Upper lobe of left lung (tissue), 6 donors: ENCODE data around the gene CALHM2. TPM values are rescaled to one million over a fixed set of nuclear protein-coding genes. Genes with fewer than 3 reads are reported as not detected.

Experiments used
- ATAC-seq, 2 donors: fragments of 200-7000 bp; cut with Tn5 transposase; one replicate each; pipeline ENCODE4 v1.9.1; 2022; ENCODE audit warnings: mild to moderate bottlenecking in 2 of 2, moderate library complexity in 2 of 2; ENCODE audit not compliant: low FRiP score in 2 of 2
- DNase-seq, 2 donors: peaks; one replicate each; pipeline ENCODE4 v3.0.0-alpha.2; 2019 to 2020
- H3K27ac ChIP-seq, 4 donors: fragments of 200-600 bp; sonication (generic); one replicate each; pipeline ENCODE4 v1.5.1; 2016 to 2019
- H3K27me3 ChIP-seq, 4 donors: fragments of 200-600 bp; sonication (generic); one replicate each; pipeline ENCODE4 v1.5.1; 2017 to 2019
- H3K36me3 ChIP-seq, 4 donors: fragments of 200-600 bp; sonication (generic); one replicate each; pipeline ENCODE4 v1.5.1; 2016 to 2019
- H3K4me1 ChIP-seq, 4 donors: fragments of 200-600 bp; sonication (generic); one replicate each; pipeline ENCODE4 v1.5.1; 2018 to 2019
- H3K4me3 ChIP-seq, 4 donors: fragments of 200-600 bp; sonication (generic); one replicate each; pipeline ENCODE4 v1.5.1; 2017 to 2019; ENCODE audit warnings: mild to moderate bottlenecking in 2 of 4, moderate library complexity in 1 of 4
- H3K9me3 ChIP-seq, 4 donors: fragments of 200-600 bp; sonication (generic); one replicate each; pipeline ENCODE4 v1.5.1; 2018 to 2019
- EP300 ChIP-seq, 4 donors: sonication (generic); formaldehyde crosslinking; IDR thresholded peaks; one replicate each; pipeline ENCODE4 v1.5.1; 2017; ENCODE audit warnings: antibody characterized with exemption in 4 of 4, control low read depth in 2 of 4
- POLR2A ChIP-seq, 4 donors: fragments of 450-650 bp; IDR thresholded peaks; one replicate each; pipeline ENCODE4 v1.5.1; 2016 to 2017; ENCODE audit warnings: antibody characterized with exemption in 4 of 4, mild to moderate bottlenecking in 2 of 4
- POLR2AphosphoS5 ChIP-seq, 2 donors: sonication (generic); formaldehyde crosslinking; IDR thresholded peaks; one replicate each; pipeline ENCODE4 v1.5.1; 2017; ENCODE audit warnings: antibody characterized with exemption in 2 of 2
- WGBS, 2 donors: methylation state at CpG; one replicate each; pipeline ENCODE4 v1.1.5; 2017 to 2018; 5-methylcytosine and 5-hydroxymethylcytosine counted together
- total RNA-seq, 6 donors: library from RNA; depleted of rRNA in 4 of 6; stranded (reverse); fragments of >200 nt in 4 of 6; gene quantifications; one replicate each; pipeline versions ENCODE4 v1.1.0 to v1.2.1, GENCODE V29; 2016 to 2021
- TF ChIP-seq, protein P1 (sequence below), 6 experiments: fragments of 450-650 bp in 4 of 6; fragments of 200-600 bp in 2 of 6; sonication (generic) in 2 of 6; IDR thresholded peaks; one replicate each; pipeline ENCODE4 v1.5.1; 2016 to 2019; ENCODE audit warnings: antibody characterized with exemption in 6 of 6
- donor health status: DM: no; HTN: no; CAD: no; lungs with moderate emphysema.
- donor health status: DM: no; HTN: yes; CAD: no; lungs with severe emphysema.

The CALHM2 gene
- total RNA-seq, 6 donors from 2014 or later = 25.6 to 56.8 (median 40.5) TPM

DNA sequence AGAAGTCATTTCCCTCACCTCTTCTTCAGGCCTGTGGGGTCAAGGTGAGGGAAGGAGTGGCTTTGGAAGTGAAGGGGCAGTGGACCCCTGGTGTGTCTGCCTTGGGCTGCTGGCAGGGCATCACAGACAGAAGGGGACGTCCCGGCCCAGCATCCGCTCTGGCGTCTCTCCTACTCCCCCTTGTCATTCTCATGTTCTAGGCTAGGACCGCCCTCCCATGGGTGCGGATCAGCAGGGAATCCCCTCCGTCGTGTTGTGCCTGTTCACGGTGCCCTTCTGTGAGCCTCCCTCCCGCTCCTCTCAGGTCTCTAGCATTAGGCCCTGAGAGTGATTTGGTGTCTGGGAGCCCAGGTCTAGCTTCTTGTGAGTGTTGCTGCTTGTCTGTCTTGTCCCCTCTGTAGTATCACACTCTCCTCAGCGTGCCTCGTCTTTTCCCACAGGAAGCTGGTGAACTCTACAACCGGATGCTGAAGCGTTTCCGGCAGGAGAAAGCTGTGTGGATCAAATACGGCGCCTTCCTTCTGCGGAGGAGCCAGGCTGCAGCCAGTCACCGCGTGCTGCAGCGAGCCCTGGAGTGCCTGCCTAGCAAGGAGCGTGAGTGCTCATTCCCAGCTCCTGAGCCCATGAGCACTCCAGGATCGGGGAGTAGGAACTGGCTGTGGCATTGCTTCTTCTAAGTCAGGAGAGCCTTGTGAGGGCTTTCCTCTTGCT is 8.5 kb downstream of the CALHM2 start:
- WGBS, 2 donors = 87 to 92% methylated on average over 21 to 23 of the region's 23 CpGs
- Histone ChIP-seq H3K4me1 (peaks cover 0 to 18% (median 9%) of the 10 kb centered on the region in 4 donors), H3K36me3 (peaks cover 25 to 98% (median 88%) of the 10 kb centered on the region in 4 donors), H3K27ac (peak overlapping the region in 3 of 4 donors; percentile 9 to 43 (median 13)), H3K9me3 (no peaks in the 10 kb centered on the region), H3K4me3 (no peak overlapping the region), H3K27me3 (no peaks in the 10 kb centered on the region)
- DNase-seq (no peak), ATAC-seq (no peak)
- no peak for TF ChIP-seq EP300 (IDR thresholded peaks at IDR 0.05)
- TF ChIP-seq, protein P1, sequence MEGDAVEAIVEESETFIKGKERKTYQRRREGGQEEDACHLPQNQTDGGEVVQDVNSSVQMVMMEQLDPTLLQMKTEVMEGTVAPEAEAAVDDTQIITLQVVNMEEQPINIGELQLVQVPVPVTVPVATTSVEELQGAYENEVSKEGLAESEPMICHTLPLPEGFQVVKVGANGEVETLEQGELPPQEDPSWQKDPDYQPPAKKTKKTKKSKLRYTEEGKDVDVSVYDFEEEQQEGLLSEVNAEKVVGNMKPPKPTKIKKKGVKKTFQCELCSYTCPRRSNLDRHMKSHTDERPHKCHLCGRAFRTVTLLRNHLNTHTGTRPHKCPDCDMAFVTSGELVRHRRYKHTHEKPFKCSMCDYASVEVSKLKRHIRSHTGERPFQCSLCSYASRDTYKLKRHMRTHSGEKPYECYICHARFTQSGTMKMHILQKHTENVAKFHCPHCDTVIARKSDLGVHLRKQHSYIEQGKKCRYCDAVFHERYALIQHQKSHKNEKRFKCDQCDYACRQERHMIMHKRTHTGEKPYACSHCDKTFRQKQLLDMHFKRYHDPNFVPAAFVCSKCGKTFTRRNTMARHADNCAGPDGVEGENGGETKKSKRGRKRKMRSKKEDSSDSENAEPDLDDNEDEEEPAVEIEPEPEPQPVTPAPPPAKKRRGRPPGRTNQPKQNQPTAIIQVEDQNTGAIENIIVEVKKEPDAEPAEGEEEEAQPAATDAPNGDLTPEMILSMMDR (IDR thresholded peaks at IDR 0.05) = no peak
- TF ChIP-seq POLR2AphosphoS5 (IDR thresholded peaks at IDR 0.05) = no peak
- TF ChIP-seq POLR2A (IDR thresholded peaks at IDR 0.05) = no peak

DNA sequence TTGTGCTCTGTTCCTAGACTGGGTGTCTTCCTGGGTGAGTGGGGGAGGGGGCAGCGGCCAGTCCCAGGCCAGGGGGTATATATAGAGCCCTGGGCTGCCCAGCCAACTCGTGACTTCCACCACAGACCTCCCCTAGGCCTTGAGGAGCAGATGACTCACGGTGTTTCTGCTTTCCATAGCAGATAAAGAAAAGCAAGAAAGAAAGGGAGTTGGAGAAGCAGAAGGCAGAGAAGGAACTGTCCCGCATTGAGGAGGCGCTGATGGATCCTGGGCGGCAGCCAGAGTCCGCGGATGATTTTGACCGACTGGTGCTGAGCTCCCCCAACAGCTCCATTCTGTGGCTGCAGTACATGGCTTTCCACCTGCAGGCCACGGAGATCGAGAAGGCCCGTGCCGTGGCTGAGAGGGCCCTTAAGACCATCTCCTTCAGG is 10.1 kb downstream of the CALHM2 start:
- TF ChIP-seq POLR2A (IDR thresholded peaks at IDR 0.05) (peak in 1 of 4 donors; percentile 18), EP300 (IDR thresholded peaks at IDR 0.05) (no peak), POLR2AphosphoS5 (IDR thresholded peaks at IDR 0.05) (no peak)
- TF ChIP-seq, protein P1 (IDR thresholded peaks at IDR 0.05) = no peak
- Histone ChIP-seq H3K27ac (peak overlapping the region in 1 of 4 donors; percentile 43), H3K4me1 (peaks cover 0 to 12% (median 9%) of the 10 kb centered on the region in 4 donors), H3K27me3 (no peaks in the 10 kb centered on the region), H3K9me3 (no peaks in the 10 kb centered on the region), H3K4me3 (no peak overlapping the region), H3K36me3 (peaks cover 37 to 99% (median 93%) of the 10 kb centered on the region in 4 donors)
- WGBS, 2 donors = 87 to 94% methylated on average over 11 to 12 of the region's 13 CpGs
- ATAC-seq = peak in 1 of 2 donors; percentile 65
- DNase-seq = no peak

DNA sequence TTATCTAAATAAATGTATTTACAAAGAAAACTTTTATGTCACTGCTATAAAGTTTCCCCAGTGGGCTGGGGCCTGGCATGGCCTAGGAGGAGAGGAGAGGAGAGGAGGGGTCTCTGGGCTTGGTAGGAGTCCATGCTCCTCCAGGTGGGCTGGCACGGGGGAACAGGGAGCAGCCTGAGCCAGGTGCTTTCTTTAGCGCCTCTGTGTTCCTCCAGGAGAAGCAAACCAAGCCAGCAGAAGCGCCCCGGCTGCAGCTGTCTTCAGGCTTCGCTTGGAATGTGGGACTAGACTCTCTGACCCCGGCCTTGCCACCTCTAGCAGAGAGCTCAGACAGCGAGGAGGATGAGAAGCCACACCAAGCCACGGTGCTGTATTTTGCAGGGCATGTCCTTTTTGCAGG is 10.6 kb downstream of the CALHM2 start:
- ATAC-seq = no peak
- H3K27me3 ChIP-seq = no peaks in the 10 kb centered on the region
- no peak overlapping the region for H3K4me3 ChIP-seq
- peaks cover 38 to 98% (median 93%) of the 10 kb centered on the region in 4 donors for H3K36me3 ChIP-seq
- TF ChIP-seq POLR2A (IDR thresholded peaks at IDR 0.05) = no peak
- no peak for DNase-seq
- H3K4me1 ChIP-seq = peaks cover 0 to 11% (median 8%) of the 10 kb centered on the region in 4 donors
- peak overlapping the region in 1 of 4 donors; percentile 43 for H3K27ac ChIP-seq
- H3K9me3 ChIP-seq = no peaks in the 10 kb centered on the region
- 78 to 90% methylated on average over 6 to 8 of the region's 8 CpGs for WGBS, 2 donors

DNA sequence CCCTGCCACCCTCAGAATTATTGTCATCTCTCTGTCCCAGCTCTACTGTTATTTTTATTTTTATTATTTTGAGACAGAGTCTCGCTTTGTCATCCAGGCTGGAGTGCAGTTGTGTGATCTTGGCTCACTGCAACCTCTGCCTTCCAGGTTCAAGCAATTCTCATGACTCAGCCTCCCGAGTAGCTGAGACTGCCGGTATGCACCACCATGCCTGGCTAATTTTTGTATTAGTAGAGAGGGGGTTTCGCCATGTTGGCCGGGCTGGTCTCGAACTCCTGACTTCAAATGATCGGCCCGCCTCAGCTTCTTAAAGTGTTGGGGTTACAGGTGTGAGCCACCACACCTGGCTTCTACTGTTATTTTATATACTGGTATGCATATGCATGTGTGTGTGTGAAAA is 11.0 kb downstream of the CALHM2 start:
- TF ChIP-seq EP300 (IDR thresholded peaks at IDR 0.05) (no peak), POLR2AphosphoS5 (IDR thresholded peaks at IDR 0.05) (no peak)
- TF ChIP-seq, protein P1 (IDR thresholded peaks at IDR 0.05) = no peak
- Histone ChIP-seq H3K36me3 (peaks cover 38 to 100% (median 92%) of the 10 kb centered on the region in 4 donors), H3K27me3 (no peaks in the 10 kb centered on the region), H3K27ac (no peak overlapping the region), H3K9me3 (no peaks in the 10 kb centered on the region), H3K4me3 (no peak overlapping the region), H3K4me1 (peaks cover 0 to 8% (median 6%) of the 10 kb centered on the region in 4 donors)
- ATAC-seq = no peak
- DNase-seq = no peak
- WGBS, 2 donors = 94 to 95% methylated on average over 8 of the region's 8 CpGs

DNA sequence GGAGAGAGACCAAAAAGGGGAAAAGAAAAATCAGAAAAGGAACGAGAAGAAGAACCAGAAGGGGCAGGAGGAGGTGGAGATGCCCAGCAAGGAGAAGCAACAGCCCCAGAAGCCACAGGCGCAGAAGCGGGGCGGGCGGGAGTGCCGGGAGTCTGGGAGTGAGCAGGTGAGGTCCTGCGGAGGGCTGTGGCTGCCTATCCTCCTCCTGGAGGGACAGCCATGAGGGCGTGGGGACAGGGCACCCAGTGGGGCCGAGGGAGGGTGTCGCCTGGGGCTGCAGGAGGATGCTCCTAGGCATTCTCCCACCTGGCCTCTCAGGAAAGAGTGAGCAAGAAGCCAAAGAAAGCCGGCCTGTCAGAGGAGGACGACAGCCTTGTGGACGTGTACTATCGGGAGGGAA is 11.8 kb downstream of the CALHM2 start:
- Histone ChIP-seq H3K9me3 (no peaks in the 10 kb centered on the region), H3K36me3 (peaks cover 38 to 100% (median 90%) of the 10 kb centered on the region in 4 donors), H3K4me3 (no peak overlapping the region), H3K27ac (no peak overlapping the region), H3K4me1 (peaks cover 0 to 3% (median 0%) of the 10 kb centered on the region in 4 donors), H3K27me3 (no peaks in the 10 kb centered on the region)
- DNase-seq (peak in 1 of 2 donors; percentile 79), ATAC-seq (no peak)
- 93 to 94% methylated on average over 14 of the region's 14 CpGs for WGBS, 2 donors
- no peak for TF ChIP-seq POLR2A (IDR thresholded peaks at IDR 0.05)
- no peak for TF ChIP-seq POLR2AphosphoS5 (IDR thresholded peaks at IDR 0.05)
- no peak for TF ChIP-seq EP300 (IDR thresholded peaks at IDR 0.05)
- TF ChIP-seq, protein P1 (IDR thresholded peaks at IDR 0.05) = no peak
